ENCODE measurements around the gene LNPK.
"Not testable (repeated sequence)": the region's sequence is repeated elsewhere in the genome, so short reads cannot be mapped to it uniquely, and the experiment has no call there.

LNPK gene

DNA sequence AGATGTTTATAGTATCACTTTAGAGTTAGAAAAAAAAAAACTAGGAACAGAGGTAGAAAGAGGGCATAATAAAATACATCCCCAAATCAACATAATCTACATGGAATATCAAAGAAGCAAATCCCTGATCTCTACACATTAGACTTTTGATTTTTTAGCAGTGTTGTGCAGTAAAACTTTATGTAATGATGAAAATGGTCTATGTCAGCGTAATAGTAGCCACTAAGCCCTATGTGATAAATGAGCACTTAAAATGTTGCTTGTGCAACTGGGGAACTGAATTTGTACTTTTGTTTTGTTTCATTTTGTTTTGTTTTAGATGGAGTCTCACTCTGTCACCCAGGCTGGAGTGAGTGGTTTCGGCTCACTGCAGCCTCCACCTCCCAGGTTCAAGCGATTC is 36.3 kb downstream of the LNPK start:
- DNase-seq, result no peak

DNA sequence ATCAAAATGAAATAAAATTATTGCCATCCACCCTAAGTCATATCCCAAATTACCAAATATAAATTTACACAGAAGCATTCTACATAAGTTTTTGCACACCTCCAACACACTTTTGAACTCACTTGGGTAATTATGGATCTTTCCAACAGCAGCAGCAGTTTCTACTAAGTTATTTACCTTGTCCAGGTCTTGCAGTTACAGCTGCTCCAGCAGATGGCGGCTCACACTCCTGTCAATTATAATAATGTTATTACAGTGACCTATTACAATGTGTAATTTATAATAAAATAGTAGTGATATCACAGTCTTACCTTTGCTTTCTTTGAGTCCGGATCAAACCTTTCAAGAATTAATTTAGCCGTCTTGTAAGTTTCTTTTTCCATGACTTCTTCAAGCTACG is 37.9 kb downstream of the LNPK start:
- no peak for DNase-seq

- not testable (repeated sequence) for DNase-seq
These were observed 38.9 kb downstream of the LNPK start for GRCh38 chr2:175963171-175963570.

DNA sequence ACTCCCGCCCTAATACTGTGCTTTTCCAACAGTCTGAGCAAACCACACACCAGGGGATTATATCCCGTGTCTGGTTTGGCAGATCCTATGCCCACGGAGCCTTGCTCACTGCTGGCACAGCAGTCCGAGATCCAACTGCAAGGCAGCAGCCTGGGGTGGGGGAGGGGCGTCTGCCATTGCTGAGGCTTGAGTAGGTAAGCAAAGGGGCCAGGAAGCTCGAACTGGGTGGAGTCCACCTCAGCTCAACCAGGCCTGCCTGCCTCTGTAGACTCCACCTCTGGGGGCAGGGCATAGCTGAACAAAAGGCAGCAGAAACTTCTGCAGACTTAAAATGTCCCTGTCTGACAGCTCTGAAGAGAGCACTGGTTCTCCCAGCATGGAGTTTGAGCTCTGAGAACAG is 44.2 kb downstream of the LNPK start:
- no peak for DNase-seq

GRCh38 chr2:175955136-175955535 is 46.9 kb downstream of the LNPK start:
- no peak for DNase-seq

- DNase-seq, result no peak
These were observed 51.6 kb downstream of the LNPK start for GRCh38 chr2:175950512-175950911.

GRCh38 chr2:175948191-175948590 is 53.9 kb downstream of the LNPK start:
- no peak for DNase-seq

- DNase-seq, result no peak
These were observed 55.0 kb downstream of the LNPK start for GRCh38 chr2:175947073-175947472.

DNA sequence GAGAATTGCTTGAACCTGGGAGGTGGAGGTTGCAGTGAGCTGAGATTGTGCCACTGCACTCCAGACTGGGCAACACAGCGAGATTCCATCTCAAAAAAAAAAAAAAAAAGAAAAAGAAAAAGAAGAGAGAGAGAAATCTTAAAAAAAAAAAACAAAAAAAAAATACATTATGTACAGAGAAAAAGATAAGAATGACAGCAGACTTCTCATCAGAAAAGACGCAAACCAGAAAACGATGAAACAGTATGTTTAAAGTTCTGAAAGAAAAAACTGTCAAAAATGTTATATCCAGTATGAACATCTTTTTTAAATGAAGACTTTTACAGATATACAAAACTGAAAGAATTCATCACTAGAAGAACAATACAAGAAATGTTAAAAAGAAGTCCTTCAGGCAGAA is 60.4 kb downstream of the LNPK start:
- no peak for DNase-seq

- DNase-seq, result no peak
These were observed 64.9 kb downstream of the LNPK start for GRCh38 chr2:175937216-175937615.

DNA sequence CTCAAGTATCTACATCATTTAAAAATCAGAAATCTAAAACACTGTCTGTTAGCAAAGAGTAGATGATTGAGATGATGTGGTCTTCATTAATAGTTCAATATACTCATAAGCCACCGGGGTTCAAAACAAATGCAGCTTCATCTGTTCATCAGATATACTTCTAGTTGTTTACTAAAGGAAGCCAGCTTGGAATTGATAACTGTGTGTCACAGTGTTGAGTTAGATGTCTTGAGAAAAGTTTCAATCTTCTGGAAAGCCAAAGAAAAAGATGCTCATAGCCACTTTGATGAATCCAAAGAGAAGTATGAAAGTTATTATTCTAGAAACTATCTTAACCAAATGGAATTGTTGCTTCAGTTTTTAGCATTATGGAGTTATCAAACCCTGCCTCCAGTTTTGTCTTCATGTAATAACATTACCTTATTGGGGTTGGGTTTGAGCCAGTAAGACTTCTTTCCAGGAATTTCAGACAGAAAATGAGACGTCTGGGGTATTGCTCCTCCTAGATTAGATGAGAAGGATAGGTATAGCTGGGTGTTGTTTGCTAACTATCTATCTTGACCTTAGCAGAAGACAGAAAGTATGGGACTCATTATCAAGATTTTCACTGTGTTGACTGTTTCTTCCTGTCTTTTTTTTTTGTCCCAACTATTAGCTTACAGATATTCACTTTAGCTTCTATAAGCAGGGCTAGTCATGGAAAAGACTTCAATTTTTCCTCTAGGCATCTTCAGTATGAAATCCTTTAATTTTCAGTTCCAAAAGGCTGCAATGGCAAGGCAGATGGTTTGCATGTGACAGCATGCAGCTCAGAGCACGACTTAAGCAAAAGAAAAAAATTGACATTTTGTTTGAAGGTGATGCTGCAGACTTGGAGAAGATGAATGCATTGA is 66.5 kb downstream of the LNPK start:
- peak; percentile 25 for DNase-seq

DNA sequence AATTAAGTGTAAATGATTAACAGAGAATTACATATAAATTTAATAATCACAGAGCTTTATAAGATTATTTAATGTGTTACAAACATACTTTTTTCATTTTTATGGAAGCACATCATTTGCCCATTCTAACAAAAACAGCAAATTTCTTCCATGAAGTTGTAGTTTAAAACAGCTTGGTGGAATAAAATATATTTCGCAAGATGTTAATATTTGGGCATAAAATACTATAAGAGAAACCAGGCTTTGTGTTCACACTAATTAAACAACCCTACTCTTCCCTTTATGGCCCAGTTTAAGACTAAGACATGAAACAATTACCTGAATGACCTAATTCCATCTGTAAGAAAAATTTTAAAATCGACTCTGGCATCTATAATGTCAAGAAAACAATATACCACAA is 69.4 kb downstream of the LNPK start:
- no peak for DNase-seq

DNA sequence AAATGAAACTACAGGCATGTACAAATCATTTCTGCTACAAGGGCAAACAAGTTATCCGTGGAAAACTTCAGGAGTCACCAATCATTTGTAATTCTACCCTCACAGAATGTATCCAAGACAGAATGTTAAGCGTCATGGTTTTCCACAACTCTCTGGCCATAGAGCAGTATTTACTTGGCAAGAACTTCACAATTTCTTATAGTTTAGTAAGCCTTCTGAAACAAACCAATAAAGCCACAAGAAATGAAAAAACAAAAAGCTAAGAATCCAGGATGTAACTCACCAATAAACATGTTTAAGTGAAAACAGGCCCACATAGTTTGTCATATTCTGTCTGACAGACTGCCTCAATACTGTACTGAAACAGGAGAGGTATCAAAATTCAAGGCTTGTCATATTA is 70.3 kb downstream of the LNPK start:
- DNase-seq, result no peak

DNA sequence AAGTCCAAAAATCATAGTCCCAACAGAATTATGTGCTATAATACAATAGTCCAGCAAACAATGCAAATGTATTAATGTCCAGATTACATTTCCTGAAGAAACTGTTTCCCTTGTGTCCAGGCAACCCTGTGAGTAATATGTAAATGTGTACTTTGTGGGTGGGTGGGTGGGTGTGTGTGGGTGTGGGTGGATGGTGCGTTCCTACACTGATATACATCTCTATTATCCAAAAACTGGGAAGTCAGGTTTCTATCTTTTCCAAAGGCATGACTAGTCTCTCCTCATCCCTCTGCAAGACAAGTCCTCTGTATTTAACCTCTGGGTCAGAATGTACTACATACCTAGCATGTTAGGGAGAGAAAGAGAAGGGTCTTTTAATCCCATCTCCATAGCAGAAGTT is 71.6 kb downstream of the LNPK start:
- no peak for DNase-seq

DNA sequence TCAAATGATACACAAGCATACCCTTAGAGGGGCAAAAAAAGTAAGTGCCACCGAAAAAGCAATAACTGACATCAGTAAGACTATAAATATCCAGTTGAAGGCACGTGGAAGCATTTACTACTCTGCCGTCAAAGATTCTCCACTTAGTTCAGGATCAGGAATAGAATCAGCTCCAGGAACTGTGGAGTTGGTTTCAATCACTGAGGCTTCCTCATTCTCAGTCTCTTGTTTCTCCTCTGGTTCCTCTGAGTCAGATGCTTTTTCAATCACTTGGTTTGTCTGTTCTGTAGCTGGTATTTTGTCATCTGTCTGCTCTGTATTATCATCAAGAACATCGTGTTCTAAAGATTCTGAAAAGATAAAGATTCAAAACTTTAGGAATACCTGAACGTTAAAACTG is 72.2 kb downstream of the LNPK start:
- no peak for DNase-seq

- DNase-seq, result no peak
These were observed 75.8 kb downstream of the LNPK start for GRCh38 chr2:175926272-175926671.

DNA sequence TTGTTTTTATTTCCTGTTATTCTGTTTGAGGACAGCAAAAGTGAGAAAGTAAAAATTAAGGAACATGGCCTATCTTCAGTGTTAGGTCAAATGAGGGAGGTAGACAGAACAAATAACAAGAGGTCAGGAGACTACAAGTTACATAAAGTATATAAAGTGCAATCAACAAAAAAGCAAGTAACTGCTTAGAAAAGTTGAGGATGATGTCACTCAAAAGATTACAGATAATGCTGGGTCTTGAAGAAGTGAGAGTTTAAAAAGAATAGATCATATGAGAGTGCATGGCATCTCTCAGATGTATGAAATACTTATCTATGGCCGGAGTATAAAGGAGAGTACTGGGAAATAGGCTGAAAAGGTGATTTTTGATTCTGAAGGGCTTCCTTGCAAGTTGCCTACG is 79.9 kb downstream of the LNPK start:
- no peak for DNase-seq

DNA sequence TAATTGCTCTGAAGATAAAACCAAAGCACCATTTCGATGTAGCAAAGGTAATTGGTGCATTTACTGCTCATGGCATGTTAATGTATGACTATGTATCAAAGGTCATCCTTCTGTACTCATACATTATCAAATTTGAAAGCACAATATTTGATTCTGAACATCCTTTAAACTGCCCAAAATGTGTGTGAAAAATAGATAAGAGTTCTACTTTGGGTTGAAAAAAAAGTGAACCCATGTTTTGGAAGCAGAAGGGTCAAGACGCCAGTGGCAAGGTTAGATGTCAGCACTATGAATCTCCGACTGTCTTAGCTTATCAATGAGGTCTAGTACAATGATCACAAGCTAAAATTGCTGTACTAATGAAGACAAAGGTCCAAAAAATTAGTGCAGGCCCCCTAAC is 83.1 kb downstream of the LNPK start:
- no peak for DNase-seq

- DNase-seq, result no peak
These were observed 87.2 kb downstream of the LNPK start for GRCh38 chr2:175914846-175915245.

DNA sequence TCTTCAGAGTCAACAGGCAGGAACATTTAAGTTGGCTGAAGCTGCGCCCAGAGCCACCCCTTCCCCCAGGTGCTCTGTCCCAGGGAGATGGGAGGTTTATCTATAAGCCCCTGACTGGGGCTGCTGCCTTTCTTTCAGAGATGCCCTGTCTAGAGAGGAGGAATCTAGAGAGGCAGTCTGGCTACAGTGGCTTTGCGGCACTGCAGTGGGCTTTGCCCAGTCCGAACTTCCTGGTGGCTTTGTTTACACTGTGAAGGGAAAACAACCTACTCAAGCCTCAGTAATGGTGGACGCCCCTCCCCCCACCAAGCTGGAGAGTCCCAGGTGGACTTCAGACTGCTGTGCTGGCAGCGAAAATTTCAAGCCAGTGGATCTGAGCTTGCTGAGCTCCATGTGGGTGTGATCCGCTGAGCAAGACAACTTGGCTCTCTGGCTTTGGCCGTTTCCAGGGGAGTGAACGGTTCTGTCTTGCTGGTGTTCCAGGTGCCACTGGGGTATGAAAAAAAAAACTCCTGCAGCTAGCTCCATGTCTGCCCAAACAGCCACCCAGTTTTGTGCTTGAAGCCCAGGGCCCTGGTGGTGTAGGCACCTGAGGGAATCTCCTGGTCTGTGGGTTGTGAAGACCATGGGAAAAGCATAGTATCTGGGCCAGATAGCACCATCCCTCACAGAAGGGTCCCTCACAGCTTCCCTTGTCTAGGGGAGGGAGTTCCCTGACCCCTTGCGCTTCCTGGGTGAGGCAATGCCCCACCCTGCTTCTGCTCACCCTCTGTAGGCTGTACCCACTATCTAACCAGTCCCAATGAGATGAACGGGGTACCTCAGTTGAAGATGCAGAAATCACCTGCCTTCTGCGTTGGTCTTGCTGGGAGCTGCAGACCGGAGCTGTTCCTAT is 88.0 kb downstream of the LNPK start:
- DNase-seq, result not testable (repeated sequence)

DNA sequence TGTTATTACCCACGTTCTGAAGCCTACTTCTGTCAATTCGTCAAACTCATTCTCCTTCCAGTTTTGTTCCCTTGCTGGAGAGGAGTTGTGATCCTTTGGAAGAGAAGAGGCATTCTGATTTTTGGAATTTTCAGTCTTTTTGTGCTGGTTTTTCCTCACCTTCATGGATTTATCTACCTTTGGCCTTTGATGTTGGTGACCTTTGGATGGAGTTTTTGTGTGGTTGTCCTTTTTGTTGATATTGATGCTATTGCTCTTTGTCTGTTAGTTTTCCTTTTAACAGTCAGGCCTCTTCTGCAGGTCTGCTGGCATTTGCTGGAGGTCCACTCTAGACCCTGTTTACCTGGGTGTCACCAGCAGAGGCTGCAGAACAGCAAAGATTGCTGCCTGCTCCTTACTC is 88.8 kb downstream of the LNPK start:
- DNase-seq, result not testable (repeated sequence)

GRCh38 chr2:175904035-175904434 is 98.0 kb downstream of the LNPK start:
- DNase-seq, result no peak

DNA sequence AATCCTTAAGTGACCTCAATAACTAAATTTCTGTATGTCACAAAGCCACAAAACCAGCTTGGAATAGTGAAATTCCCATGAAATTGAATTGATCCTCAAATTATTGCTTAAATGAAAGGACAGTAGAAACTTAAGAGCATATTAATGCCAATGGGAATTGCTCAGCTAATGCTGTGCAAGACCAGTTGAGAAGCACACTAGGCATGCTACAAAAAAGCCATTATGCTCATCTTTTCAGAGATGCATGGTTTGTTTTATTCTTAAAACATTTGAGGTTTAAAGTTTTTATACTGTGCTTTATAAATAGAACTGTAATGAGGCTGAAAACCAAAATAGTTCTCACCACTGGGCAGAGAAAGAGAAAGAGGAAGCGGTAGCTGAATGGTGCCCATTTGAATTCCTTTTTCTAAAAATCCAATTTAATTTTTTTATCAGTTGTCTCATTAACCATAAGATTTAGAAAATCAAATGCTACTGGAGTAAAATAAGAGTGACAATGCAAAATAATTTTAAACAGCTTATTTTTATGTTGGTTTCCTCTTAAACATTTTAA is 98.6 kb downstream of the LNPK start:
- DNase-seq, result peak; percentile 4

DNA sequence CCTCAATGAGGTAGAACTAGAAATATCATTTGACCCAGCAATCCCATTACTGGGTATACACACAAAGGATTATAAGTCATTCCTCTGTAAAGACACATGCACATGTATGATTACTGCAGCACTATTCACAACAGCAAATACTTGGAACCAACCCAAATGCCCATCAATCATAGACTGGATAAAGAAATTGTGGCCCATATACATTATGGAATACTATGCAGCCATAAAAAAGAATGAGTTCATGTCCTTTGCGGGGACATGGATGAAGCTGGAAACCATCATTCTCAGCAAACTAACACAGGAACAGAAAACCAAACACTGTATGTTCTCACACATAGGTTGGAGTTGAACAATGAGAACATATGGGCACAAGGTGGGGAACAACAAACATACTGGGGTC is 106.1 kb downstream of the LNPK start:
- not testable (repeated sequence) for DNase-seq
